ENCODE data around the gene DPH5. TPM values are rescaled to one million over a fixed set of nuclear protein-coding genes. Genes with fewer than 3 reads are reported as not detected.

DPH5 gene
- total and polyA plus RNA-seq, 2 of the 4 experiments (the other 2 are of a cell fraction), result 32.3 to 42.0 TPM

- no peak overlapping the region for H3K4ac ChIP-seq (ENCODE audit: low read depth, low read length)
- no peak overlapping the region for H4K8ac ChIP-seq (ENCODE audit: low read depth in 2 of 2, low read length in 2 of 2)
- no peak overlapping the region for H3K23ac ChIP-seq (ENCODE audit: low read depth, low read length)
- no peak overlapping the region for H3K56ac ChIP-seq (ENCODE audit: extremely low read depth, insufficient read depth, low read length)
- no peaks in the 10 kb centered on the region for H3K9me3 ChIP-seq (ENCODE audit: control insufficient read depth, insufficient read depth, low read length)
- intact Hi-C loops (cut with micrococcal nuclease), result loop anchor here (5.0 kb wide), 1 partner anchor 232 kb away; the partner anchor contains the start of gene S1PR1
- peaks cover 7% of the 10 kb centered on the region; the same call in 1 of the 2 replicates for H3K9me1 ChIP-seq (ENCODE audit: insufficient read depth, low read length)
- H2AFZ ChIP-seq (replicated peaks; ENCODE audit: low read length, poor library complexity), result no peak overlapping the region
- peaks cover 10% of the 10 kb centered on the region; the same call in 1 of the 2 replicates for H3K4me1 ChIP-seq (ENCODE audit: control insufficient read depth, insufficient read depth, low read length)
- DNase-seq (no peak), ATAC-seq (ENCODE audit: low read depth) (no peak)
- peak overlapping the region; percentile 81 for H3K18ac ChIP-seq (ENCODE audit: low read depth, low read length)
- H3K4me2 ChIP-seq (ENCODE audit: low read depth, low read length), result peak overlapping the region; percentile 42; the same call in 1 of the 2 replicates
- H2BK5ac ChIP-seq (ENCODE audit: low read depth, low read length, poor library complexity, severe bottlenecking), result no peak overlapping the region
- H3K27ac ChIP-seq (ENCODE audit: insufficient read depth, low read length), result peak overlapping the region; percentile 49; the same call in 1 of the 2 replicates
- H4K91ac ChIP-seq (ENCODE audit: insufficient read depth, low read depth, low read length), result no peak overlapping the region
- H3K4me3 ChIP-seq (ENCODE audit: insufficient read depth, low read depth, low read length), result no peak overlapping the region
- H3K79me1 ChIP-seq (ENCODE audit: low read depth in 1 of 2, low read length in 2 of 2), result 0 out of 4 replicates have a peak, but pooled peaks cover 0 to 8% of the 10 kb centered on the region in 2 experiments
- POLR2A ChIA-PET (ENCODE audit: unreplicated experiment), result no interaction called here
- H2AK9ac ChIP-seq (replicated peaks; ENCODE audit: low read depth, low read length, poor library complexity), result no peak overlapping the region
- no peak overlapping the region for H2BK15ac ChIP-seq (ENCODE audit: low read depth, low read length)
- no TSS peak for BruUV-seq (replicated peaks)
- H4K20me1 ChIP-seq (ENCODE audit: insufficient read depth, low read length), result no peaks in the 10 kb centered on the region
- no peak overlapping the region for H3K14ac ChIP-seq (replicated peaks; ENCODE audit: low read depth, low read length)
- in situ Hi-C loops (cut with MboI; ENCODE audit: low sequenced_read_pairs), result no loop called here
- no peak overlapping the region for H3K9ac ChIP-seq (ENCODE audit: low read depth, low read length)
- dilution Hi-C loops (cut with HindIII; ENCODE audit: low sequenced_read_pairs, unreplicated experiment), result no loop called here
- no peak overlapping the region for H2BK120ac ChIP-seq (ENCODE audit: low read depth, low read length)
- H4K5ac ChIP-seq (ENCODE audit: low read depth, low read length), result 0 out of 2 replicates have a peak overlapping the region, but pooled peaks have one; percentile 47
- peaks cover 2% of the 10 kb centered on the region; the same call in 1 of the 2 replicates for H3K36me3 ChIP-seq (ENCODE audit: control insufficient read depth, insufficient read depth, low read length)
- H2BK20ac ChIP-seq (ENCODE audit: low read depth, low read length), result no peak overlapping the region
- WGBS, 2 experiments (ENCODE audit: extremely low coverage in 2 of 2, insufficient read length in 1 of 2), result no CpG with 5 or more reads among the region's 1 CpG
- CTCF ChIA-PET, result interaction anchor here (1.3 kb wide), 1 partner anchor 16 kb away, joined by 4 read pairs; no protein-coding TSS in a partner anchor
- no peak for TF ChIP-seq RFX5 (IDR thresholded peaks at IDR 0.05; ENCODE audit: low read depth, low read length)
- no peak for TF ChIP-seq CTCF (conservative IDR thresholded peaks at IDR 0.05; ENCODE audit: low read depth, low read length)
- TF ChIP-seq FOS (IDR thresholded peaks at IDR 0.05; ENCODE audit: low read depth, low read length), result no peak
- no peak for TF ChIP-seq NFE2L2 (IDR thresholded peaks at IDR 0.05; ENCODE audit: low read depth, low read length)
- TF ChIP-seq SMC3 (IDR thresholded peaks at IDR 0.05; ENCODE audit: low read depth, low read length), result no peak
- no peak for TF ChIP-seq MAZ (IDR thresholded peaks at IDR 0.05; ENCODE audit: borderline replicate concordance, low read depth, low read length)
- TF ChIP-seq CEBPB (IDR thresholded peaks at IDR 0.05; ENCODE audit: low read depth, low read length), result no peak
- TF ChIP-seq USF2 (IDR thresholded peaks at IDR 0.05; ENCODE audit: low read depth, low read length), result no peak
- TF ChIP-seq ELK1 (IDR thresholded peaks at IDR 0.05; ENCODE audit: borderline replicate concordance, low read depth, low read length), result no peak
- no peak for TF ChIP-seq CHD1 (IDR thresholded peaks at IDR 0.05; ENCODE audit: low read depth, low read length)
- TF ChIP-seq MXI1 (IDR thresholded peaks at IDR 0.05; ENCODE audit: borderline replicate concordance, low read depth, low read length), result no peak
- TF ChIP-seq POLR2A (IDR thresholded peaks at IDR 0.05; ENCODE audit: low read depth, low read length), result no peak
- TF ChIP-seq RCOR1 (IDR thresholded peaks at IDR 0.05; ENCODE audit: insufficient replicate concordance, low read length), result no peak
- TF ChIP-seq BHLHE40 (IDR thresholded peaks at IDR 0.05; ENCODE audit: low read depth, low read length), result no peak
- no peak for TF ChIP-seq MAFK (IDR thresholded peaks at IDR 0.05; ENCODE audit: low read depth, low read length)
- TF ChIP-seq RAD21 (IDR thresholded peaks at IDR 0.05; ENCODE audit: low read length), result no peak
- no peak overlapping the region for H2AK5ac ChIP-seq (ENCODE audit: low read depth, low read length)
- no peaks in the 10 kb centered on the region for H3K27me3 ChIP-seq (ENCODE audit: control insufficient read depth, insufficient read depth, low read length)
These were observed 20.4 kb downstream of the DPH5 start for GRCh38 chr1:101005183-101005582.
